PC-9 (cell line): ENCODE results near the gene C1orf167.

Source experiments
- CTCF ChIP-seq: fragments of 200-600 bp; sonication (generic); conservative IDR thresholded peaks from 2 replicates; pipeline ENCODE4 v1.6.1; 2017; ENCODE audit warnings: mixed run types, antibody characterized with exemption, mild to moderate bottlenecking, moderate library complexity
- EZH2 ChIP-seq: fragments of 200-600 bp; sonication (generic); IDR thresholded peaks from 2 replicates; pipeline ENCODE4 v1.8.0; 2017; ENCODE audit warnings: antibody characterized with exemption, low read depth

- TF ChIP-seq CTCF = no peak
- no peak for TF ChIP-seq EZH2
Measured at GRCh38 chr1:11735531-11735853, 26.5 kb upstream of the C1orf167 start.
